GM13977 (cell line): ENCODE data around the gene ZNF527.
"Not testable (repeated sequence)": the region's sequence is repeated elsewhere in the genome, so short reads cannot be mapped to it uniquely, and the experiment has no call there.

Experiments used
- DNase-seq: peaks from one replicate; pipeline ENCODE4 v3.0.0; 2012; ENCODE audit warnings: low spot score
- in situ Hi-C: fragments of 300-500 bp; cut with MboI; formaldehyde crosslinking; loops from one replicate; pipeline ENCODE4 v1.12.0; 2022; ENCODE audit warnings: low sequenced_read_pairs, low pct_unique_long_range_greater_than_20kb, mixed read lengths, inconsistent platforms; ENCODE audit not compliant: unreplicated experiment
- TF ChIP-seq, protein P1 (sequence below): IDR thresholded peaks from 2 replicates; pipeline ENCODE4 v1.5.1; 2012; ENCODE audit warnings: mild to moderate bottlenecking, control low read depth; ENCODE audit not compliant: insufficient read depth; ENCODE audit errors: extremely low read depth, missing control alignments

The ZNF527 gene

DNA sequence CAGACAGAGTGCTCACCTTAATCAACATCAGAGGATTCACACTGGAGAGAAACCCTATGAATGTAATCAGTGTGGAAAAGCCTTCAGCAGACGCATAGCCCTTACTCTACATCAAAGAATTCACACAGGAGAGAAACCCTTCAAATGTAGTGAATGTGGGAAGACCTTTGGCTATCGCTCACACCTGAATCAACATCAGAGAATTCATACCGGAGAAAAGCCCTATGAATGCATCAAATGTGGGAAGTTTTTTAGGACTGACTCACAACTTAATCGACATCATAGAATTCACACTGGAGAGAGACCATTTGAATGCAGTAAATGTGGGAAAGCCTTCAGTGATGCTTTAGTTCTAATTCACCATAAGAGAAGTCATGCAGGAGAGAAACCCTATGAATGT lies 18.3 kb downstream of the ZNF527 start:
- TF ChIP-seq, protein P1, sequence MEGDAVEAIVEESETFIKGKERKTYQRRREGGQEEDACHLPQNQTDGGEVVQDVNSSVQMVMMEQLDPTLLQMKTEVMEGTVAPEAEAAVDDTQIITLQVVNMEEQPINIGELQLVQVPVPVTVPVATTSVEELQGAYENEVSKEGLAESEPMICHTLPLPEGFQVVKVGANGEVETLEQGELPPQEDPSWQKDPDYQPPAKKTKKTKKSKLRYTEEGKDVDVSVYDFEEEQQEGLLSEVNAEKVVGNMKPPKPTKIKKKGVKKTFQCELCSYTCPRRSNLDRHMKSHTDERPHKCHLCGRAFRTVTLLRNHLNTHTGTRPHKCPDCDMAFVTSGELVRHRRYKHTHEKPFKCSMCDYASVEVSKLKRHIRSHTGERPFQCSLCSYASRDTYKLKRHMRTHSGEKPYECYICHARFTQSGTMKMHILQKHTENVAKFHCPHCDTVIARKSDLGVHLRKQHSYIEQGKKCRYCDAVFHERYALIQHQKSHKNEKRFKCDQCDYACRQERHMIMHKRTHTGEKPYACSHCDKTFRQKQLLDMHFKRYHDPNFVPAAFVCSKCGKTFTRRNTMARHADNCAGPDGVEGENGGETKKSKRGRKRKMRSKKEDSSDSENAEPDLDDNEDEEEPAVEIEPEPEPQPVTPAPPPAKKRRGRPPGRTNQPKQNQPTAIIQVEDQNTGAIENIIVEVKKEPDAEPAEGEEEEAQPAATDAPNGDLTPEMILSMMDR = no peak
- no peak for DNase-seq
- in situ Hi-C loops = no loop called here

DNA sequence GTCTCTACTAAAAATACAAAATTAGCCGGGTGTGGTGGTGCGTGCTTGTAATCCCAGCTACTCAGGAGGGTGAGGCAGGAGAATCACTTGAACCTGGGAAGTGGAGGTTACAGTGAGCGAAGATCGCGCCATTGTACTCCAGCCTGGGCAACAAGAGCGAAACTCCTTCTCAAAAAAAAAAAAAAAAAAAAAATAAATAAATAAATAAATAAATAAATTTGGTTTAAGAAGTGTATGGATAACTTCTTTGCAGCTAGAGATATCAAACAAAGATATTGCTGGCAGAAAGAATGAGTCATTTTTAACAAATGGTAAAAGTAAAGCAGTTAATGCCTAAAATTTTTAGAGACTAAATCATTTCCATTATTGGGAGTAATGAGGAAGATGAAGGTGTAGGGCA lies 20.5 kb downstream of the ZNF527 start:
- in situ Hi-C loops, DNase-seq: not testable (repeated sequence)

DNA sequence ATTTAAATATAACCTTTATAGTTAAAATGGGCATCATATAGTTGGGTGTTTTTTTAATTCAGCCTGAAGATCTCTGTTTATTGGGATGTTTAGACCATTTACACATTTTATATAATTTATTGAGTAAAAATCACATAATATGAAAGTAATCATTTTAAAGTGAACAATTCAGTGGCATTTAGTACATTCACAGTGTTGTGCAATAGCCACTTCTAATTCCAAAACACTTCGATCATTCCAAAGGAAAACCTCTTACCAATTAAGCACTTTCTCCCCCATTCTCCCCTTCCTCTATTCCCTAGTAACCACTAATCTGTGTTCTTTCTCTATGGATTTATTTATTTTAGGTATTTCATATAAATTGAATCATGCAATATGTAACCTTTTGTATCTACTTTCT lies 30.2 kb downstream of the ZNF527 start:
- in situ Hi-C loops = no loop called here
- no peak for DNase-seq
- TF ChIP-seq, protein P1 = no peak

DNA sequence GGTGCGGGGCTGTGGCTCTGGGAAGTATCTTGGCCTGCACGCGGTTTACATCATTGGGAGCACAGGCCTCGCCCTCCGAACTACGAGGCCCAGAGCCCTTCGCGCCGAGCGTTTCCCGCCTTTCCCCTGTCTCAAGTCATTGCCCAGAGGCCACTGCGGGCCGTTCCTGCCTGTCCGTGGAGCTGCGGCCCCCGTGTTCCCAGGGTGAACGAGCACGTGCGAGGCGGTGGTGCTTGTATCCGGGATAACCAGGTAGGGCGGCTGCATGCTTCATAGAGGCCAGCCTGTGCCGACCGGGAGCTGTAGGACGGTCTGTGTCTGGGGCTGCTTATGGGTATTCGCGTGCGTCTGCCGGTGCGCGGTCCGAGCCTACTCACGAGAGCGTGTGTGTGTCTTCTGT lies 32.5 kb downstream of the ZNF527 start:
- in situ Hi-C loops = no loop called here

DNA sequence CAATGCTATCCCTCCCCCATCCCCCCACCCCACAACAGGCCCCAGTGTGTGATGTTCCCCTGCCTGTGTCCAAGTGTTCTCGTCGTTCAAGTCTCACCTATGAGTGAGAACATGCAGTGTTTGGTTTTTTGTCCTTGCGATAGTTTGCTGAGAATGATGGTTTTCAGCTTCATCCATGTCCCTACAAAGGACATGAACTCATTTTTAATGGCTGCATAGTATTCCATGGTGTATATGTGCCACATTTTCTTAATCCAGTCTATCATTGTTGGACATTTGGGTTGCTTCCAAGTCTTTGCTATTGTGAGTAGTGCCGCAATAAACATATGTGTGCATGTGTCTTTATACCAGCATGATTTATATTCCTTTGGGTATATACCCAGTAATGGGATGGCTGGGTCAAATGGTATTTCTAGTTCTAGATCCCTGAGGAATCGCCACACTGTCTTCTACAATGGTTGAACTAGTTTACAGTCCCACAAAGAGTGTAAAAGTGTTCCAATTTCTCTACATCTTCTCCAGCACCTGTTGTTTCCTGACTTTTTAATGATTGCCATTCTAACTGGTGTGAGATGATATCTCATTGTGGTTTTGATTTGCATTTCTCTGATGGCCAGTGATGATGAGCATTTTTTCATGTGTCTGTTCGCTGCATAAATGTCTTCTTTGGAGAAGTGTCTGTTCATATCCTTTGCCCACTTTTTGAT lies 35.4 kb downstream of the ZNF527 start:
- DNase-seq, in situ Hi-C loops: not testable (repeated sequence)

More for the DNA sequence above, 32.5 kb downstream of the ZNF527 start:
- TF ChIP-seq, protein P1 = no peak
- DNase-seq = no peak

DNA sequence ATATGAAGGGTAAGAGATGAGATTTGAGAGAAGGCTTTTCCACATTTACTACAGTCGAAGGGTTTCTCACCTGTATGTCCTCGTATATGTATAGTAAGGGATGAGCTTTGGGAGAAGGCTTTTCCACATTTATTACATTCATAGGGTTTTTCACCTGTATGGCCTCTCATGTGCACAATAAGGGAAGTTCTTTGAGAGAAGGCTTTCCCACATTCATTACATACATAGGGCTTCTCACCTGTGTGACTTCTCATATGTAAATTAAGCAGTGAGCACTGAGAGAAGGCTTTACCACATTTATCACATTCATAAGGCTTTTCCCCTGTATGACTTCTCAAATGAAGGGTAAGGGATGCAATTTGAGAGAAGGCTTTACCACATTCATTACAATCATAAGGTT lies 41.8 kb downstream of the ZNF527 start:
- TF ChIP-seq, protein P1 = no peak
- in situ Hi-C loops = no loop called here
- DNase-seq = no peak

DNA sequence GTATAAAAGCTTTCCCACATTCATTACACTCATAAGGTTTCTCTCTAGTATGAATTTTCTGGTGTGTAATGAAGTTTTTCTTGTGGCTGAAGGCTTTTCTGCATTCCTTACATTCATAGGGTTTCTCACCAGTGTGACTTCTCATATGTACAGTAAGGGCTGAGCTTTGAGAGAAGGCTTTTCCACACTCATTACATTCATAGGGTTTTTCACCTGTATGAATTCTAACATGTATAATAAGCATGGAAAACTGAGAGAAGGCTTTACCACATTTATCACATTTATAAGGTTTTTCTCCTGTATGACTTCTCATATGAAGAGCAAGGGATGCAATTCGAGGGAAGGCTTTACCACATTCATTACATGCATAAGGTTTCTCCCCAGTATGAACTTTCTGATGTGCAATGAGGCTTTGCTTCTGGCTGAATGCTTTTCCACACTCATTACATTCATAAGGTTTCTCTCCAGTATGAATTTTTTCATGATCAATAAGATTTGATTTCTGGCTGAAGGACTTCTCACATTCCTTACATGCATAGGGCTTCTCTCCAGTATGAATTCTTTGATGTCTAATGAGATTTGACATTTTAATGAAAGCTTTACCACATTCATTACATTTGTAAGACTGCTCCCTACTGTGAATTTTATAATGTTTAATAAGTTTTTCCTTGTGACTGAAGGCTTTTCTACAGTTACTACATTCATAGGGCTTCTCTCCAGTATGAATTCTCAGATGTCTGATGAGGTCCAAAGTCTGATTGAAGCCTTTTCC lies 42.6 kb downstream of the ZNF527 start:
- in situ Hi-C loops = no loop called here
- TF ChIP-seq, protein P1 = no peak
- no peak for DNase-seq
